ENCODE measurements around the gene CALCOCO2. TPM values are rescaled to one million over a fixed set of nuclear protein-coding genes. Genes with fewer than 3 reads are reported as not detected.
A peak's percentile ranks its signal among the peaks of the same experiment; 100 is the strongest.

Gene CALCOCO2
- polyA plus RNA-seq, 2 of the 4 experiments (the other 2 are of a cell fraction) = 71.6 to 194 TPM

- no peak overlapping the region for H3K4me2 ChIP-seq
- no peak for ATAC-seq
- H3K4me1 ChIP-seq = peaks cover 35% of the 10 kb centered on the region
- CTCF ChIA-PET = interaction anchor here (0.5 to 1.4 kb wide), 5 partner anchors 28 to 834 kb away, joined by 3 to 4 read pairs (median 3); no protein-coding TSS in a partner anchor
- no peak overlapping the region for H3K4me3 ChIP-seq
- WGBS (ENCODE audit: missing lambda C conversion rate) = 92% methylated on average over 9 of the region's 9 CpGs
- no peak overlapping the region for H3K27ac ChIP-seq
- DNase-seq (ENCODE audit: low read depth in 1 of 2, low spot score in 1 of 2) = no peak
- POLR2A ChIA-PET = no interaction called here
- FAIRE-seq = no peak
- no peak for TF ChIP-seq TP53 (CRISPR knock-in tag; IDR thresholded peaks at IDR 0.05)
- no peak for TF ChIP-seq EHF (CRISPR knock-in tag; IDR thresholded peaks at IDR 0.05)
- 0 out of 4 replicates have a peak, but pooled peaks of 1 of the 2 experiments have one; percentile 38 for TF ChIP-seq CEBPB (IDR thresholded peaks at IDR 0.05)
- H3K9me3 ChIP-seq = no peaks in the 10 kb centered on the region
These were observed 75.2 kb downstream of the CALCOCO2 start for GRCh38 chr17:48905987-48906515.

GRCh38 chr17:48907713-48908046, 76.8 kb downstream of the CALCOCO2 start:
- Histone ChIP-seq H3K4me2 (peak overlapping the region; percentile 99), H3K9me3 (no peaks in the 10 kb centered on the region), H3K27ac (peak overlapping the region; percentile 94 to 98), H3K4me1 (peaks cover 47% of the 10 kb centered on the region), H3K4me3 (peak overlapping the region; percentile 89)
- DNase-seq (ENCODE audit: low read depth in 1 of 2, low spot score in 1 of 2) (peak in 1 of 2 experiments; percentile 80), ATAC-seq (peak; percentile 21 to 39; a peak in 4 of 6 replicates), FAIRE-seq (no peak)
- no peak for TF ChIP-seq ZFP36 (IDR thresholded peaks at IDR 0.05; ENCODE audit: borderline replicate concordance, partially characterized antibody)
- no peak for TF ChIP-seq TFCP2L1 (CRISPR knock-in tag; IDR thresholded peaks at IDR 0.05)
- peak; percentile 30; the same call in 1 of the 2 replicates for TF ChIP-seq RARB (CRISPR knock-in tag; IDR thresholded peaks at IDR 0.05)
- TF ChIP-seq CBX8 (IDR thresholded peaks at IDR 0.05) = no peak
- no peak for TF ChIP-seq HOXB5 (CRISPR knock-in tag; IDR thresholded peaks at IDR 0.05)
- TF ChIP-seq RFX5 (IDR thresholded peaks at IDR 0.05) = peak; percentile 95
- no peak for TF ChIP-seq KDM5A (IDR thresholded peaks at IDR 0.05)
- TF ChIP-seq NFE2L2 (conservative IDR thresholded peaks at IDR 0.05; ENCODE audit: low read length) = peak; percentile 75
- no peak for TF ChIP-seq E2F6 (IDR thresholded peaks at IDR 0.05; ENCODE audit: borderline replicate concordance, low read depth)
- no peak for TF ChIP-seq HEYL (CRISPR knock-in tag; IDR thresholded peaks at IDR 0.05)
- TF ChIP-seq HOXA7 (CRISPR knock-in tag; IDR thresholded peaks at IDR 0.05) = no peak
- TF ChIP-seq EP300 (IDR thresholded peaks at IDR 0.05) = no peak
- TF ChIP-seq MAFK (IDR thresholded peaks at IDR 0.05; ENCODE audit: partially characterized antibody) = peak; percentile 68
- TF ChIP-seq, protein P1, sequence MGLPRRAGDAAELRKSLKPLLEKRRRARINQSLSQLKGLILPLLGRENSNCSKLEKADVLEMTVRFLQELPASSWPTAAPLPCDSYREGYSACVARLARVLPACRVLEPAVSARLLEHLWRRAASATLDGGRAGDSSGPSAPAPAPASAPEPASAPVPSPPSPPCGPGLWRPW (IDR thresholded peaks at IDR 0.05) = no peak
- ChIA-PET CTCF (interaction anchor here (0.7 to 2.9 kb wide), 14 partner anchors 11 to 138 kb away, joined by 3 to 21 read pairs (median 4); partner anchors contain the start of gene ATP5MC1), POLR2A (interaction anchor here (0.6 to 2.5 kb wide), 12 partner anchors 10 to 332 kb away, joined by 3 to 42 read pairs (median 5); partner anchors contain the start of genes ATP5MC1, IGF2BP1 and SNF8)
- WGBS (ENCODE audit: missing lambda C conversion rate) = 21% methylated on average over 2 of the region's 2 CpGs

DNA sequence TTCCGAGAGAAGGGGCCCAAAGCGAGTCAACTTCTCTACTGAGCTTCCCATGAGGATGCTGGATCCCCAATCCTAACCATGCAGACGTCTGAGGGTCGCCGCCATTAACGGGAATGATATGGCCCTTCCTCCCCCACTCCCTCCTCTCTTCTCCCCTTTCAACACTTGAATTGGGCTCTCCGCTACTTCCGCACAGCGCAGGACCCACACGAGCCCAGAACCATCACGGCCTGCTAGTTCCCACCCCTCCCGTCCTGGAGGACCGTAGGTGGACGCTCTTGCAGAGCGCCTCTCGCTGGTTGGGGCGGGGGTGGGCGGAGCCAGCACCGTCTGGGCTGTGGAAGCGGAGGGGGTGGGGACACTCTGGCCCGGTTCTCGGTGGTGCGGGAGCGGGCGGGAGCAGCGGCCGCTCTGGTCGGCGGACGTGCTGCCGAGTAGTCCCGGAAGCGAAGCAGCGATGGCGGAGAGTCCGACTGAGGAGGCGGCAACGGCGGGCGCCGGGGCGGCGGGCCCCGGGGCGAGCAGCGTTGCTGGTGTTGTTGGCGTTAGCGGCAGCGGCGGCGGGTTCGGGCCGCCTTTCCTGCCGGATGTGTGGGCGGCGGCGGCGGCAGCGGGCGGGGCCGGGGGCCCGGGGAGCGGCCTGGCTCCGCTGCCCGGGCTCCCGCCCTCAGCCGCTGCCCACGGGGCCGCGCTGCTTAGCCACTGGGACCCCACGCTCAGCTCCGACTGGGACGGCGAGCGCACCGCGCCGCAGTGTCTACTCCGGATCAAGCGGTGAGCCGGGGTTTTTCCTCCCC, 77.4 kb downstream of the CALCOCO2 start, which contains the start of gene UBE2Z:
Gene UBE2Z (plus strand): TSS at position 361 of the 797 bp plus-strand sequence. CDS start 97 bp downstream, at position 458.
- DNase-seq (ENCODE audit: low read depth in 1 of 2, low spot score in 1 of 2) (peak; percentile 99), ATAC-seq (peak; percentile 92 to 93), FAIRE-seq (peak; percentile 96)
- WGBS (ENCODE audit: missing lambda C conversion rate) = under 1% methylated on average over 37 of the region's 81 CpGs
- peak within 1 kb of the TSS; percentile 99 for H3K4me2 ChIP-seq
- peaks cover 44% of the 10 kb centered on the region for H3K4me1 ChIP-seq
- peak within 1 kb of the TSS; percentile 94 to 98 for H3K27ac ChIP-seq
- ChIA-PET CTCF (interaction anchor here (0.6 to 2.9 kb wide), 20 partner anchors 11 to 137 kb away, joined by 3 to 21 read pairs (median 3); partner anchors contain the start of gene ATP5MC1), POLR2A (interaction anchor here (0.6 to 2.5 kb wide), 12 partner anchors 11 to 284 kb away, joined by 3 to 42 read pairs (median 5); partner anchors contain the start of genes ATP5MC1, IGF2BP1 and SNF8)
- H3K9me3 ChIP-seq = no peaks in the 10 kb centered on the region
- peak within 1 kb of the TSS; percentile 89 for H3K4me3 ChIP-seq
- TF ChIP-seq CBX2 (IDR thresholded peaks at IDR 0.05; ENCODE audit: borderline replicate concordance, low read depth) = no peak
- no peak for TF ChIP-seq BHLHE40 (IDR thresholded peaks at IDR 0.05; ENCODE audit: low read depth, low read length)
- no peak for TF ChIP-seq EHF (CRISPR knock-in tag; IDR thresholded peaks at IDR 0.05)
- TF ChIP-seq CTCF (IDR thresholded peaks at IDR 0.05) = peak; percentile 31; the same call in 2 of the 3 replicates
- TF ChIP-seq RAD21 (conservative IDR thresholded peaks at IDR 0.05 in 1 of 2, IDR thresholded peaks at IDR 0.05 in 1 of 2) = no peak
- TF ChIP-seq ZFP36 (IDR thresholded peaks at IDR 0.05; ENCODE audit: borderline replicate concordance, partially characterized antibody) = no peak
- TF ChIP-seq, protein P1 (IDR thresholded peaks at IDR 0.05) = no peak
- TF ChIP-seq MAZ (IDR thresholded peaks at IDR 0.05; ENCODE audit: borderline replicate concordance, low read depth, low read length) = 0 out of 2 replicates have a peak, but pooled peaks have one; percentile 13
- no peak for TF ChIP-seq KDM1A (IDR thresholded peaks at IDR 0.05; ENCODE audit: low read depth)
- TF ChIP-seq, protein P2, sequence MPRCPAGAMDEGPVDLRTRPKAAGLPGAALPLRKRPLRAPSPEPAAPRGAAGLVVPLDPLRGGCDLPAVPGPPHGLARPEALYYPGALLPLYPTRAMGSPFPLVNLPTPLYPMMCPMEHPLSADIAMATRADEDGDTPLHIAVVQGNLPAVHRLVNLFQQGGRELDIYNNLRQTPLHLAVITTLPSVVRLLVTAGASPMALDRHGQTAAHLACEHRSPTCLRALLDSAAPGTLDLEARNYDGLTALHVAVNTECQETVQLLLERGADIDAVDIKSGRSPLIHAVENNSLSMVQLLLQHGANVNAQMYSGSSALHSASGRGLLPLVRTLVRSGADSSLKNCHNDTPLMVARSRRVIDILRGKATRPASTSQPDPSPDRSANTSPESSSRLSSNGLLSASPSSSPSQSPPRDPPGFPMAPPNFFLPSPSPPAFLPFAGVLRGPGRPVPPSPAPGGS (IDR thresholded peaks at IDR 0.05) = peak; percentile 82

All from A549 (cell line).